AG09309 (cell line): Measurements from ENCODE around the gene ZNF823.

ENCODE experiments used
- DNase-seq: peaks from one replicate; pipeline ENCODE4 v3.0.0-alpha.2; 2010; ENCODE audit warnings: low read depth
- H3K4me3 ChIP-seq: 2 replicates; pipeline ENCODE4 v1.5.1; 2011; ENCODE audit warnings: mild to moderate bottlenecking, low read depth, low read length, moderate library complexity; ENCODE audit not compliant: control insufficient read depth
- TF ChIP-seq, protein P1 (sequence below): IDR thresholded peaks from 2 replicates; pipeline ENCODE4 v1.5.1; 2011; ENCODE audit warnings: mild to moderate bottlenecking, low read depth, low read length, inconsistent platforms; ENCODE audit not compliant: insufficient read depth, control insufficient read depth; ENCODE audit errors: missing control alignments

ZNF823 gene

DNA sequence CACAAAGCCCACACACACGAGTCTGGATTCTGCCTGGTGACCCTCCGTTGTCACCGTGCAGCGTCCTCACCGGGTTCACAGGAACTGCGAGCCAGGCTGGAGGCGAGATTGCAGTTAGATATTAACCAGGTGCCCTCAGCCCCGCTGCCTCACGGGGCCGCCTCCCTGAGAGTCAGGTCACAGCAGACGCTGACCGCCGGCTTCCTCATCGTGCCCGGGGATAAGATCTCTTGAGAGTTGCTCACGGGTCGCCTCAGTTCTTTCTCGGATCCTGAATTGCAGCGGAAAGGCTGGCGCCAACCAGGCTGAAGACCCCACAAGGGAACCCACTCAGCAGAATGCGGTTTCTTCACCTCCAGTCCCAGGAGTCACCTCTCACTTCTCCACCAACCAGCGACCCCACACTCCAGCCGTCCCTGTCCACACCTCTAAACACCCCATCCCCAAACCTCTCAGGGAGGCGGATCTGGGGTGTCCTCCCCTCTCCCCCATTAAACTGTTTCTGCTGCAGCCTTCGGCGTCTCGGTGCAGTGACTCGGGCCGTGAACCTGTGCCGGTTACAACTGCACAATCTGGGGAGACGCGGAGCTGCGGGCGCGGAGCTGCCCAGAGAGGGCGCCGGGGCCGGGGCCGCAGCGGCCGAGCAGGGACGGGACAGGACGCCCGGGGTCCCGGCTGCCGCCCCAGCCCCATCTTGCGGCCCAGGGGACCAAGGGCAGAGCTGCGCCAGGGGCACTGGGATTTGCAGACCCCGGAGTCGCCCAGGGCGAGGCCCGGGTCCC is 591 bp downstream of the ZNF823 start:
- no peak for DNase-seq
- peak overlapping the region; percentile 97 for H3K4me3 ChIP-seq
- TF ChIP-seq, protein P1, sequence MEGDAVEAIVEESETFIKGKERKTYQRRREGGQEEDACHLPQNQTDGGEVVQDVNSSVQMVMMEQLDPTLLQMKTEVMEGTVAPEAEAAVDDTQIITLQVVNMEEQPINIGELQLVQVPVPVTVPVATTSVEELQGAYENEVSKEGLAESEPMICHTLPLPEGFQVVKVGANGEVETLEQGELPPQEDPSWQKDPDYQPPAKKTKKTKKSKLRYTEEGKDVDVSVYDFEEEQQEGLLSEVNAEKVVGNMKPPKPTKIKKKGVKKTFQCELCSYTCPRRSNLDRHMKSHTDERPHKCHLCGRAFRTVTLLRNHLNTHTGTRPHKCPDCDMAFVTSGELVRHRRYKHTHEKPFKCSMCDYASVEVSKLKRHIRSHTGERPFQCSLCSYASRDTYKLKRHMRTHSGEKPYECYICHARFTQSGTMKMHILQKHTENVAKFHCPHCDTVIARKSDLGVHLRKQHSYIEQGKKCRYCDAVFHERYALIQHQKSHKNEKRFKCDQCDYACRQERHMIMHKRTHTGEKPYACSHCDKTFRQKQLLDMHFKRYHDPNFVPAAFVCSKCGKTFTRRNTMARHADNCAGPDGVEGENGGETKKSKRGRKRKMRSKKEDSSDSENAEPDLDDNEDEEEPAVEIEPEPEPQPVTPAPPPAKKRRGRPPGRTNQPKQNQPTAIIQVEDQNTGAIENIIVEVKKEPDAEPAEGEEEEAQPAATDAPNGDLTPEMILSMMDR: no peak

DNA sequence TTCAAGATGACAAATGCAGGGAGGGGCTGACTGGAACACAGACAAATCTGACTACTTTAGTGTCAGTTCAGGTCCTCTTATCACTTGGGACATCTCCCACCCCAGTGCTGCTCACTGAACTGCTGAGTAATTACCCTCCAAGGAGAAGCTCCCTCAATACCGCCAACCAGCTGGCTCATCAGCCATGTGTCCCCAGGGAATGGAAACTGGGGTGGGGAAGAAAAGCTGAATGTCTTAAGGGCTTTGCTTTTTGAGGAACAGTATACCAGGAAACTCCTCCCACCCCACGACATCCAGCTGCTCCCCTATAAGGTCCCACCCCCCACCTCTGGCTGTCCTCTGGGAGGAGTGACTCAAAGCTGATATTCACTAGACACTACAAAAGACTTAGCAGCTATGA is 2.0 kb downstream of the ZNF823 start:
- DNase-seq: no peak
- TF ChIP-seq, protein P1: no peak
- H3K4me3 ChIP-seq: no peak overlapping the region

DNA sequence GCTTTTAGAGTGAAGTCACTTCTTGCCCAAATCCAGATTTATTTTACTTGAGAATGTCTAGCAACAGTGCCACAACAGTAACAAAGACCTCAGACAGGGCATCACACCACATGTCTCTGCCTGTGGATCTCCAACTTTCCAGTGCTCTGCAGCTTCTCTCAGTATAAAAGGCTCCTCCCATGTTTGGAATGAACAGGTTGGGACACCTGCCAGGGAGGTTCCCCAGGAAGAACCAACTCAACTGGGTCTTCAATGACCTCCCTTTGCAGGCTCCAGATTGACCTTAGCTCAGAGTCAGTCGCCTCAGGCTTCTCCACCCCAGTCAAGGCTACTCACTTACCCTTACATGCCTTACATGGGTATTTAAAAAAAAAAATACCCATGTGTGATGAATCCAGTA is 3.4 kb downstream of the ZNF823 start:
- DNase-seq: no peak
- H3K4me3 ChIP-seq: no peak overlapping the region
- TF ChIP-seq, protein P1: no peak

DNA sequence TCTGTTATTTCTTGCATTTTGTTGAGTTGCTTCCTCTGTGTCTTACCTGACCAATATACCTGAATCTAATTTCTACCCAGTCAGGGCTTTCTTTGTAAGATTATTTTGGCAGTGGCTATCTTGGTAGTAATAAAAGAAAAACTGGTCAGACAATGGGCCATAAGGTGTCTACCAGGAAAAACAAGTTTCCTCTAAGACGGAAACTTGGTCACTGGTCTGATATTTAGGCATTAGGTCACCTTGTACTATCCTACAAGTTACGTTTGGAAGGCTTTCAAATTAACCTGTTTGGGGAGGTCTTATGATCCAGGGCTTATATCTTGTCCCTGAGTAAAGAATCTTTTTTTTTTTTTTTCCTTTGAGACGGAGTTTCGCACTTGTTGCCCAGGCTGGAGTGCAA is 9.2 kb downstream of the ZNF823 start:
- DNase-seq: no peak
- no peak overlapping the region for H3K4me3 ChIP-seq
- TF ChIP-seq, protein P1: no peak

DNA sequence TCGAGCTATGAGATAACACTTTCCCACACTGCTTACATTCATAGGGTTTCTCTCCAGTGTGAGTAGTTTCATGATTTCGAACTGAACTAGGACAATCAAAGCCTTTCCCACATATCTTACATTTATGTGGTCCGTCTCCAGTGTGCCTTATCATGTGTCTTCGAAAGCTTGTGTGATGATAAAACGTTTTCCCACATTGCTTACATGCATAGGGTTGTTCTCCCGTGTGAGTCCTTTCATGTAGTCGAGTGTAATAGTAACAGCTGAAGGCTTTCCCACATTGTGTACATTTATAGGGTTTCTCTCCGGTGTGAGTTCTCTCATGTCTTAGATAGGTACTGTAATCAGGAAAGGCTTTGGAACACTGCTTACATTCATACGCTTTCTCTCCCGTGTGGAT is 16.3 kb downstream of the ZNF823 start:
- DNase-seq: no peak
- no peak overlapping the region for H3K4me3 ChIP-seq
- TF ChIP-seq, protein P1: no peak

DNA sequence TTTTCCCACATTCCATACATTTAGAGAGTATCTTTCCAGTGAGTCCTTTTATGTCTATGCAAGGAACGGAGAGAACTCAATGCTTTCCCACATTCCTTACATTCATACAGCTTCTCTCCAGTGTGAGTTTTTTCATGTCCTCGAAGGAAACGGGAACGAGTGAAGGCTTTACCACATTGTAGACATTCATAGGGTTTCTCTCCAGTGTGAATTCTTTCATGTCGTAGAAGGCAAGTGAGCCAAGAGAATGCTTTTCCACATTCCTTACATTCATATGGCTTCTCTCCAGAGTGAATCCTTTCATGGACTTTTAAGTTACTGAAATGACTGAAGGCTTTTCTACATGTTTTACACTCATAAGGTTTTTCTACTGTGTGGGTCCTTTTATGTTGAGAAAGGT is 17.1 kb downstream of the ZNF823 start:
- H3K4me3 ChIP-seq: no peak overlapping the region
- TF ChIP-seq, protein P1: no peak
- DNase-seq: no peak
